Caco-2 (cell line): ENCODE data around the gene SLC2A6. TPM values are rescaled to one million over a fixed set of nuclear protein-coding genes. Genes with fewer than 3 reads are reported as not detected.

Experiments
- BruUV-seq: library from RNA; stranded (reverse); fragments of 400-500 nt; replicated peaks from 2 replicates; lab custom pipeline; 2021; lab: Mats Ljungman, UMichigan
- CTCF ChIA-PET: fragments of 300-600 bp; sonication (Branson Sonifier 250); formaldehyde crosslinking; loops from one replicate; lab custom pipeline; 2022; ENCODE audit warnings: antibody characterized with exemption; lab: Charles Lee
- POLR2A ChIA-PET: fragments of 300-600 bp; sonication (Branson Sonifier 250); formaldehyde crosslinking; loops from one replicate; lab custom pipeline; 2022; ENCODE audit warnings: antibody characterized with exemption; lab: Charles Lee
- DNase-seq, 2 experiments: peaks; one replicate each; pipeline versions ENCODE4 v3.0.0 to v3.0.0-alpha.2; 2020 to 2022
- H3K27me3 ChIP-seq: replicated peaks from 2 replicates; pipeline ENCODE4 v1.6.0; 2011; ENCODE audit warnings: low read length; ENCODE audit not compliant: control insufficient read depth, insufficient read depth
- H3K36me3 ChIP-seq: 2 replicates; pipeline ENCODE4 v1.5.1; 2011; ENCODE audit warnings: low read length; ENCODE audit not compliant: control insufficient read depth, insufficient read depth
- H3K4me1 ChIP-seq: fragments of 250-450 bp; sonication (Bioruptor Pico); 2 replicates; pipeline ENCODE4 v1.5.1; 2020; ENCODE audit warnings: mild to moderate bottlenecking
- H3K4me3 ChIP-seq: 2 replicates; pipeline ENCODE4 v1.5.1; 2011; ENCODE audit warnings: low read depth, mild to moderate bottlenecking, control low read depth, low read length
- H3K9me3 ChIP-seq: fragments of 250-450 bp; sonication (Bioruptor Pico); 2 replicates; pipeline ENCODE4 v1.5.1; 2020; ENCODE audit warnings: mild to moderate bottlenecking, moderate library complexity
- H3K27ac Mint-ChIP-seq: one replicate; pipeline ENCODE4 v1.8.0; 2022; ENCODE audit warnings: mixed read lengths; ENCODE audit not compliant: unreplicated experiment
- H3K27me3 Mint-ChIP-seq: one replicate; pipeline ENCODE4 v1.8.0; 2022; ENCODE audit warnings: mixed read lengths; ENCODE audit not compliant: insufficient read depth, unreplicated experiment
- H3K36me3 Mint-ChIP-seq: one replicate; pipeline ENCODE4 v1.8.0; 2022; ENCODE audit warnings: mild to moderate bottlenecking, mixed read lengths; ENCODE audit not compliant: insufficient read depth, unreplicated experiment
- H3K4me1 Mint-ChIP-seq: one replicate; pipeline ENCODE4 v1.8.0; 2022; ENCODE audit warnings: low read depth, mixed read lengths; ENCODE audit not compliant: unreplicated experiment
- H3K4me3 Mint-ChIP-seq: one replicate; pipeline ENCODE4 v1.8.0; 2022; ENCODE audit warnings: mild to moderate bottlenecking, moderate library complexity, mixed read lengths; ENCODE audit not compliant: unreplicated experiment
- H3K9me3 Mint-ChIP-seq: one replicate; pipeline ENCODE4 v1.8.0; 2022; ENCODE audit warnings: mixed read lengths; ENCODE audit not compliant: unreplicated experiment
- intact Hi-C: fragments of 100-400 bp; cut with micrococcal nuclease; formaldehyde crosslinking; loops from one replicate; pipeline ENCODE4 v1.10.0; 2022; ENCODE audit not compliant: unreplicated experiment
- total RNA-seq: library from RNA; stranded (reverse); gene quantifications from 2 replicates; pipeline ENCODE4 v1.2.3, GENCODE V29; 2022
- TF ChIP-seq, protein P1 (sequence below), 2 experiments: fragments of 200-600 bp in 1 of 2; IDR thresholded peaks; 1 replicate in 1 of 2; 2 replicates in 1 of 2; pipeline versions ENCODE4 v1.5.1 to v1.8.0; 2011 to 2022; ENCODE audit warnings: antibody characterized with exemption in 1 of 2, control low read depth in 1 of 2, inconsistent platforms in 1 of 2, low read depth in 1 of 2, low read length in 1 of 2, mild to moderate bottlenecking in 1 of 2, moderate library complexity in 1 of 2; ENCODE audit not compliant: insufficient read depth in 1 of 2, severe bottlenecking in 1 of 2, unreplicated experiment in 1 of 2

The SLC2A6 gene
- total RNA-seq, 1 experiment from 2014 or later: 7.1 TPM

DNA sequence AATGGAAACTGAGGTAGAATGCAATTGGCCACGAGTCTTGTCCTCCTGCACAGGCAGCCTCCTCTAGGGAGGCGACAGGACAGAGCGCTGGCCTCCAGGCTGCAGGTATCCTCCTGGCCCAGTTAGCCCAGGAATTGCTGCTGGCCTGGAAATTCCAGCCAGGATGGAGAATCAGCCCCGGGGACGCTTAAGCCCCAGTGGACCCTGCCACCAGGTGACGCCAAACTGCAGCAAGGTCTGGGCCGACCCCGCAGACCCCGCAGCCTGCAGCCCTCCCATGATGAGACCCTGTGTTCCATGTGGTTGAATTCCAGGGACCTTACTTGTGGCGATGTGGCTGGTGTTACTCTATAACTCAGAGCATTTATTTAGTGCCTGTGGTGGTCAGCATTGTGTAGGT is 11.8 kb downstream of the SLC2A6 start:
- BruUV-seq: no TSS peak
- TF ChIP-seq, protein P1, sequence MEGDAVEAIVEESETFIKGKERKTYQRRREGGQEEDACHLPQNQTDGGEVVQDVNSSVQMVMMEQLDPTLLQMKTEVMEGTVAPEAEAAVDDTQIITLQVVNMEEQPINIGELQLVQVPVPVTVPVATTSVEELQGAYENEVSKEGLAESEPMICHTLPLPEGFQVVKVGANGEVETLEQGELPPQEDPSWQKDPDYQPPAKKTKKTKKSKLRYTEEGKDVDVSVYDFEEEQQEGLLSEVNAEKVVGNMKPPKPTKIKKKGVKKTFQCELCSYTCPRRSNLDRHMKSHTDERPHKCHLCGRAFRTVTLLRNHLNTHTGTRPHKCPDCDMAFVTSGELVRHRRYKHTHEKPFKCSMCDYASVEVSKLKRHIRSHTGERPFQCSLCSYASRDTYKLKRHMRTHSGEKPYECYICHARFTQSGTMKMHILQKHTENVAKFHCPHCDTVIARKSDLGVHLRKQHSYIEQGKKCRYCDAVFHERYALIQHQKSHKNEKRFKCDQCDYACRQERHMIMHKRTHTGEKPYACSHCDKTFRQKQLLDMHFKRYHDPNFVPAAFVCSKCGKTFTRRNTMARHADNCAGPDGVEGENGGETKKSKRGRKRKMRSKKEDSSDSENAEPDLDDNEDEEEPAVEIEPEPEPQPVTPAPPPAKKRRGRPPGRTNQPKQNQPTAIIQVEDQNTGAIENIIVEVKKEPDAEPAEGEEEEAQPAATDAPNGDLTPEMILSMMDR (IDR thresholded peaks at IDR 0.05; ENCODE audit: insufficient read depth in 1 of 2, low read depth in 1 of 2, low read length in 1 of 2, severe bottlenecking in 1 of 2, unreplicated experiment in 1 of 2): no peak
- H3K4me1 Mint-ChIP-seq: no peaks in the 10 kb centered on the region
- no peak overlapping the region for H3K4me3 ChIP-seq
- no peaks in the 10 kb centered on the region for H3K27me3 ChIP-seq
- H3K4me3 Mint-ChIP-seq: no peak overlapping the region
- intact Hi-C loops: no loop called here
- H3K9me3 ChIP-seq: no peaks in the 10 kb centered on the region
- no peaks in the 10 kb centered on the region for H3K4me1 ChIP-seq
- ChIA-PET POLR2A (no interaction called here), CTCF (no interaction called here)
- H3K27ac Mint-ChIP-seq: no peak overlapping the region
- no peaks in the 10 kb centered on the region for H3K27me3 Mint-ChIP-seq
- no peaks in the 10 kb centered on the region; the same call in 1 of the 2 replicates for H3K36me3 ChIP-seq
- DNase-seq: no peak
- H3K36me3 Mint-ChIP-seq: peaks cover 25% of the 10 kb centered on the region
- H3K9me3 Mint-ChIP-seq: no peaks in the 10 kb centered on the region

DNA sequence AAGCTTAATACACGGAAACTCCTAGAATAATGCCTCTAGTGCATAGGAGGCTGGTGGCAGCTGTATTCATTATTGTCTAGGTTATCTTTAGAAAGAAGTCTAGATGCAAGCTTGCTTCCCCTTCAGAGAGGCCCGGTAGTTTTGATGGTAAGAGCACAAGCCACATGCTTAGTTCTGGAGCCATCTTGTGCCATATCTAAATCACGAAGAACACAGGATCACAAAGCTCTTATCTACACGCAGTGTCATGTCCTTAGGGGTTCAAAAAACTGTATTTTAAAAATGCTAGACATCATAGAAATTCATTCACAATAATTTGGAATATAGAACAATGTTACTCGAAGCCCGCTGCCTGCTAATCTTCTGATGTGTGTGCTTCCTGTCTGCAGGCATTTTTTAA is 12.9 kb downstream of the SLC2A6 start:
- peaks cover 8% of the 10 kb centered on the region for H3K4me1 ChIP-seq
- no peak for DNase-seq
- peaks cover 25% of the 10 kb centered on the region for H3K36me3 Mint-ChIP-seq
- no peak overlapping the region for H3K27ac Mint-ChIP-seq
- ChIA-PET CTCF (no interaction called here), POLR2A (no interaction called here)
- TF ChIP-seq, protein P1 (IDR thresholded peaks at IDR 0.05; ENCODE audit: insufficient read depth in 1 of 2, low read depth in 1 of 2, low read length in 1 of 2, severe bottlenecking in 1 of 2, unreplicated experiment in 1 of 2): no peak
- no peaks in the 10 kb centered on the region for H3K27me3 ChIP-seq
- no peaks in the 10 kb centered on the region for H3K4me1 Mint-ChIP-seq
- no peak overlapping the region for H3K4me3 ChIP-seq
- H3K9me3 Mint-ChIP-seq: no peaks in the 10 kb centered on the region
- intact Hi-C loops: no loop called here
- H3K36me3 ChIP-seq: no peaks in the 10 kb centered on the region; the same call in 1 of the 2 replicates
- H3K4me3 Mint-ChIP-seq: no peak overlapping the region
- BruUV-seq: no TSS peak
- no peaks in the 10 kb centered on the region for H3K27me3 Mint-ChIP-seq
- no peaks in the 10 kb centered on the region for H3K9me3 ChIP-seq

DNA sequence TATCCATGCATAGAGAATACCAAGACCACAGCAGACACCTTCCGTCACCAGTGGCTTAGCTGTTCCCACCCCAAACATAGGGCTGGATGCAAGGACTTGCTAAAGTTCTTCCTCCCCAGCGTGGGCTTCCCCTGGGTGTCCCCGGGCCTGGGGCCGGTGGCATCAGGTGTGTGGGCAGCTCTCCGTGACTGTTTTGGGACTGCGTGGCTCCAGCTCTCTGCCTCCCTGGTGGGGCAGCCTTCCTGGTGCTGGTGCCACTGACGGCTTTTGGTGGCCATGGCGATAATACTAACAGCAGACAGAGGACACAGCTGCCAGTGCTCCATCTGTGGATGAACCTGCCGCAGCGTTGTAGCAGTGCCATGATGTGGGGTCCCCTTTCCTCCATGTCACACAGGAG is 14.3 kb downstream of the SLC2A6 start:
- Histone ChIP-seq H3K4me1 (peaks cover 12% of the 10 kb centered on the region), H3K4me3 (no peak overlapping the region), H3K9me3 (no peaks in the 10 kb centered on the region), H3K36me3 (no peaks in the 10 kb centered on the region; the same call in 1 of the 2 replicates), H3K27me3 (no peaks in the 10 kb centered on the region)
- Mint-ChIP-seq H3K4me1 (no peaks in the 10 kb centered on the region), H3K36me3 (peaks cover 24% of the 10 kb centered on the region), H3K4me3 (no peak overlapping the region), H3K9me3 (no peaks in the 10 kb centered on the region), H3K27ac (no peak overlapping the region), H3K27me3 (no peaks in the 10 kb centered on the region)
- CTCF ChIA-PET: no interaction called here
- intact Hi-C loops: no loop called here
- TF ChIP-seq, protein P1 (IDR thresholded peaks at IDR 0.05; ENCODE audit: insufficient read depth in 1 of 2, low read depth in 1 of 2, low read length in 1 of 2, severe bottlenecking in 1 of 2, unreplicated experiment in 1 of 2): no peak
- no peak for DNase-seq
- POLR2A ChIA-PET: no interaction called here
- no TSS peak for BruUV-seq
